Brain microvascular endothelial cell (primary cell): ENCODE measurements around the gene DNAH10.

Experiments
- DNase-seq: peaks from one replicate; pipeline ENCODE4 v3.0.0-alpha.2; 2020
- H3K27ac ChIP-seq: fragments of 250-450 bp; sonication (Bioruptor Pico); 2 replicates; pipeline ENCODE4 v1.5.1; 2020; ENCODE audit warnings: mild to moderate bottlenecking, moderate library complexity
- H3K27me3 ChIP-seq: fragments of 250-450 bp; sonication (Bioruptor Pico); replicated peaks from 2 replicates; pipeline ENCODE4 v1.5.1; 2020; ENCODE audit warnings: mild to moderate bottlenecking
- H3K36me3 ChIP-seq: fragments of 250-450 bp; sonication (Bioruptor Pico); replicated peaks from 2 replicates; pipeline ENCODE4 v1.5.1; 2020; ENCODE audit warnings: mild to moderate bottlenecking
- H3K4me3 ChIP-seq: 2 replicates; pipeline ENCODE4 v1.5.1; 2011; ENCODE audit warnings: low read depth, mild to moderate bottlenecking, control low read depth, low read length, moderate library complexity
- in situ Hi-C: cut with HindIII; loops from 2 replicates; pipeline ENCODE4 v1.10.0; 2017; ENCODE audit warnings: low sequenced_read_pairs, low pct_ligation_motif_present
- TF ChIP-seq, protein P1 (sequence below): IDR thresholded peaks from 2 replicates; pipeline ENCODE4 v1.5.1; 2011; ENCODE audit warnings: low read depth, mild to moderate bottlenecking, moderate library complexity, low read length, control low read depth, inconsistent platforms; ENCODE audit errors: missing control alignments

DNAH10 gene

DNA sequence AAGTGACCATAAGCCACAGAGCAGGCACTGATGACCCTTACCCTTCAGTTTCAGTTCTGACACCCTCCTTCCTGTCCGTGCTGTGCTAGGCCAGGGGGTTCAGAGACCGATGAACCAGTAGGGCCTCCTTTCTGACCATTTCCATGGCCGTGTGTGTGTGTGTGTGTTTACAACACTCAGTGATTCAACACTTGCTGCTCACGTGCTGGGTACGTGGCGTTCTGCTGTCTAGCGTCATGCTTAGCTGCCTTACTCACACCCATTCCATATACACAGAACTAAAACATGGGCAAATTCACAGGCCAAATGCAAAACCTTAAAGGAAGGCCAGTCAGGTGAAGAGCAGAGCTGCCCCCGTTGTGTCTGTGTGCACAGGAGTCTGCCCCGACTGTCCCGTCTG, 67.5 kb downstream of the DNAH10 start:
- Histone ChIP-seq H3K27ac (no peak overlapping the region), H3K27me3 (no peaks in the 10 kb centered on the region), H3K4me3 (no peak overlapping the region), H3K36me3 (no peaks in the 10 kb centered on the region)
- no peak for DNase-seq
- in situ Hi-C loops, result no loop called here
- TF ChIP-seq, protein P1, sequence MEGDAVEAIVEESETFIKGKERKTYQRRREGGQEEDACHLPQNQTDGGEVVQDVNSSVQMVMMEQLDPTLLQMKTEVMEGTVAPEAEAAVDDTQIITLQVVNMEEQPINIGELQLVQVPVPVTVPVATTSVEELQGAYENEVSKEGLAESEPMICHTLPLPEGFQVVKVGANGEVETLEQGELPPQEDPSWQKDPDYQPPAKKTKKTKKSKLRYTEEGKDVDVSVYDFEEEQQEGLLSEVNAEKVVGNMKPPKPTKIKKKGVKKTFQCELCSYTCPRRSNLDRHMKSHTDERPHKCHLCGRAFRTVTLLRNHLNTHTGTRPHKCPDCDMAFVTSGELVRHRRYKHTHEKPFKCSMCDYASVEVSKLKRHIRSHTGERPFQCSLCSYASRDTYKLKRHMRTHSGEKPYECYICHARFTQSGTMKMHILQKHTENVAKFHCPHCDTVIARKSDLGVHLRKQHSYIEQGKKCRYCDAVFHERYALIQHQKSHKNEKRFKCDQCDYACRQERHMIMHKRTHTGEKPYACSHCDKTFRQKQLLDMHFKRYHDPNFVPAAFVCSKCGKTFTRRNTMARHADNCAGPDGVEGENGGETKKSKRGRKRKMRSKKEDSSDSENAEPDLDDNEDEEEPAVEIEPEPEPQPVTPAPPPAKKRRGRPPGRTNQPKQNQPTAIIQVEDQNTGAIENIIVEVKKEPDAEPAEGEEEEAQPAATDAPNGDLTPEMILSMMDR, result no peak

- no peaks in the 10 kb centered on the region for H3K36me3 ChIP-seq
- no peak overlapping the region for H3K27ac ChIP-seq
- no peak overlapping the region for H3K4me3 ChIP-seq
- DNase-seq, result no peak
- in situ Hi-C loops, result no loop called here
- H3K27me3 ChIP-seq, result no peaks in the 10 kb centered on the region
- TF ChIP-seq, protein P1, result no peak
These were observed 68.6 kb downstream of the DNAH10 start for GRCh38 chr12:123830675-123831074.

DNA sequence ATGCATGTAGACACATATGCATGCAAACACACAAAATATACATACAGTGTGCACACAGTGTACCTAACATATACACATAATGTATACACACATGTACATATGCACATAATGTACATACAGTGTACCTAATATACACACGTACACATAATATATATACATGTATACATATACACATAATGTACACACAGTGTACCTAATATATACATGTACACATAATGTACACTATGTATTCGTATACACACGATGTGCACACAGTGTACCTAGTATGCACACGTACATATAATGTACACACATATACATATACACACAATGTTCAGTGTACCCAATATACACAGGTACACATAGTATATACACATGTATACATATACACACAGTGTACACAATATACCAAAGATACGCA, 70.0 kb downstream of the DNAH10 start:
- no peaks in the 10 kb centered on the region for H3K27me3 ChIP-seq
- TF ChIP-seq, protein P1, result no peak
- in situ Hi-C loops, result no loop called here
- H3K4me3 ChIP-seq, result no peak overlapping the region
- no peak for DNase-seq
- no peak overlapping the region for H3K27ac ChIP-seq
- no peaks in the 10 kb centered on the region for H3K36me3 ChIP-seq

GRCh38 chr12:123833830-123834229, 71.7 kb downstream of the DNAH10 start:
- TF ChIP-seq, protein P1, result no peak

GRCh38 chr12:123834845-123835244, 72.7 kb downstream of the DNAH10 start:
- in situ Hi-C loops, result no loop called here
- no peak overlapping the region for H3K27ac ChIP-seq
- H3K27me3 ChIP-seq, result no peaks in the 10 kb centered on the region
- H3K36me3 ChIP-seq, result no peaks in the 10 kb centered on the region
- no peak overlapping the region for H3K4me3 ChIP-seq
- TF ChIP-seq, protein P1, result no peak
- no peak for DNase-seq

More at GRCh38 chr12:123833830-123834229, 71.7 kb downstream of the DNAH10 start:
- no peak for DNase-seq
- in situ Hi-C loops, result no loop called here
- H3K4me3 ChIP-seq, result no peak overlapping the region
- H3K36me3 ChIP-seq, result no peaks in the 10 kb centered on the region
- no peaks in the 10 kb centered on the region for H3K27me3 ChIP-seq
- no peak overlapping the region for H3K27ac ChIP-seq

GRCh38 chr12:123836292-123836691, 74.2 kb downstream of the DNAH10 start:
- TF ChIP-seq, protein P1, result no peak
- in situ Hi-C loops, result no loop called here
- no peak overlapping the region for H3K27ac ChIP-seq
- DNase-seq, result no peak
- no peak overlapping the region for H3K4me3 ChIP-seq
- H3K36me3 ChIP-seq, result no peaks in the 10 kb centered on the region
- H3K27me3 ChIP-seq, result no peaks in the 10 kb centered on the region
